ENCODE data around the gene ZBTB20.

- TF ChIP-seq, protein P1, sequence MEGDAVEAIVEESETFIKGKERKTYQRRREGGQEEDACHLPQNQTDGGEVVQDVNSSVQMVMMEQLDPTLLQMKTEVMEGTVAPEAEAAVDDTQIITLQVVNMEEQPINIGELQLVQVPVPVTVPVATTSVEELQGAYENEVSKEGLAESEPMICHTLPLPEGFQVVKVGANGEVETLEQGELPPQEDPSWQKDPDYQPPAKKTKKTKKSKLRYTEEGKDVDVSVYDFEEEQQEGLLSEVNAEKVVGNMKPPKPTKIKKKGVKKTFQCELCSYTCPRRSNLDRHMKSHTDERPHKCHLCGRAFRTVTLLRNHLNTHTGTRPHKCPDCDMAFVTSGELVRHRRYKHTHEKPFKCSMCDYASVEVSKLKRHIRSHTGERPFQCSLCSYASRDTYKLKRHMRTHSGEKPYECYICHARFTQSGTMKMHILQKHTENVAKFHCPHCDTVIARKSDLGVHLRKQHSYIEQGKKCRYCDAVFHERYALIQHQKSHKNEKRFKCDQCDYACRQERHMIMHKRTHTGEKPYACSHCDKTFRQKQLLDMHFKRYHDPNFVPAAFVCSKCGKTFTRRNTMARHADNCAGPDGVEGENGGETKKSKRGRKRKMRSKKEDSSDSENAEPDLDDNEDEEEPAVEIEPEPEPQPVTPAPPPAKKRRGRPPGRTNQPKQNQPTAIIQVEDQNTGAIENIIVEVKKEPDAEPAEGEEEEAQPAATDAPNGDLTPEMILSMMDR (conservative IDR thresholded peaks at IDR 0.05), result no peak
- TF ChIP-seq EZH2 (IDR thresholded peaks at IDR 0.05; ENCODE audit: low read depth), result no peak
Observed at GRCh38 chr3:114953800-114954199, 193.3 kb downstream of the ZBTB20 start.

All from PC-9 (cell line).